Loucy (cell line): ENCODE measurements around the gene LRCH3.

Experiments
- H2AFZ ChIP-seq: fragments of 200-600 bp; sonication (generic); 2 replicates; pipeline ENCODE4 v1.6.0; 2016; ENCODE audit warnings: antibody characterized with exemption, mild to moderate bottlenecking, low read length, moderate library complexity
- H3F3A ChIP-seq: fragments of 200-600 bp; 2 replicates; pipeline ENCODE4 v1.6.0; 2016; ENCODE audit warnings: antibody characterized with exemption, low read depth, mild to moderate bottlenecking
- H3K27me3 ChIP-seq: fragments of 200-600 bp; sonication (generic); 2 replicates; pipeline ENCODE4 v1.6.1; 2014; ENCODE audit warnings: low read length, mild to moderate bottlenecking; ENCODE audit not compliant: insufficient read depth, poor library complexity, severe bottlenecking
- H3K36me3 ChIP-seq: fragments of 200-600 bp; sonication (generic); 2 replicates; pipeline ENCODE4 v1.6.1; 2016; ENCODE audit warnings: low read length; ENCODE audit not compliant: insufficient read depth
- H3K4me1 ChIP-seq: fragments of 200-600 bp; sonication (generic); 2 replicates; pipeline ENCODE4 v1.5.1; 2014; ENCODE audit warnings: low read length, mild to moderate bottlenecking; ENCODE audit not compliant: insufficient read depth, poor library complexity, severe bottlenecking
- H3K4me2 ChIP-seq: fragments of 200-600 bp; sonication (generic); 2 replicates; pipeline ENCODE4 v1.6.0; 2014; ENCODE audit warnings: antibody characterized with exemption, low read length, low read depth, mild to moderate bottlenecking; ENCODE audit not compliant: poor library complexity, severe bottlenecking
- H3K4me3 ChIP-seq: fragments of 200-600 bp; sonication (generic); 2 replicates; pipeline ENCODE4 v1.5.1; 2014; ENCODE audit warnings: low read length, mild to moderate bottlenecking, mixed read lengths; ENCODE audit not compliant: poor library complexity, severe bottlenecking
- H3K79me2 ChIP-seq: fragments of 200-600 bp; sonication (generic); 2 replicates; pipeline ENCODE4 v1.6.1; 2014; ENCODE audit warnings: low read length; ENCODE audit not compliant: insufficient read depth
- H3K9ac ChIP-seq: fragments of 200-600 bp; sonication (generic); 2 replicates; pipeline ENCODE4 v1.6.0; 2014; ENCODE audit warnings: mild to moderate bottlenecking, low read depth, low read length, moderate library complexity; ENCODE audit not compliant: poor library complexity, severe bottlenecking
- H3K9me2 ChIP-seq: fragments of 200-600 bp; sonication (generic); replicated peaks from 2 replicates; pipeline ENCODE4 v1.6.1; 2016; ENCODE audit warnings: low read depth, low read length, mixed read lengths
- H3K9me3 ChIP-seq: fragments of 200-600 bp; sonication (generic); 2 replicates; pipeline ENCODE4 v1.6.1; 2014; ENCODE audit warnings: mild to moderate bottlenecking, antibody characterized with exemption, low read length, low read depth; ENCODE audit not compliant: insufficient read depth
- H4K20me1 ChIP-seq: fragments of 200-600 bp; sonication (generic); 2 replicates; pipeline ENCODE4 v1.6.0; 2014; ENCODE audit warnings: antibody characterized with exemption, low read length, mild to moderate bottlenecking; ENCODE audit not compliant: insufficient read depth, poor library complexity, severe bottlenecking
- CTCF ChIP-seq: fragments of 200-600 bp; sonication (generic); conservative IDR thresholded peaks from 2 replicates; pipeline ENCODE4 v1.5.1; 2014; ENCODE audit warnings: mild to moderate bottlenecking, antibody characterized with exemption, low read length
- EZH2phosphoT487 ChIP-seq: fragments of 200-600 bp; IDR thresholded peaks from 2 replicates; pipeline ENCODE4 v1.6.1; 2018; ENCODE audit warnings: antibody characterized with exemption, mild to moderate bottlenecking, moderate library complexity, borderline replicate concordance

The LRCH3 gene

GRCh38 chr3:197796087-197796486 lies 5.0 kb downstream of the LRCH3 start:
- H3K36me3 ChIP-seq = no peaks in the 10 kb centered on the region
- TF ChIP-seq EZH2phosphoT487 (no peak), CTCF (no peak)
- H3K27me3 ChIP-seq = no peaks in the 10 kb centered on the region
- H3K9me3 ChIP-seq = no peaks in the 10 kb centered on the region
- H3K9me2 ChIP-seq = no peaks in the 10 kb centered on the region
- H3K4me2 ChIP-seq = peak overlapping the region; percentile 30
- H3F3A ChIP-seq = no peaks in the 10 kb centered on the region
- H3K9ac ChIP-seq = no peak overlapping the region
- H3K4me3 ChIP-seq = no peak overlapping the region
- peaks cover 91% of the 10 kb centered on the region for H3K79me2 ChIP-seq
- peaks cover 16% of the 10 kb centered on the region for H4K20me1 ChIP-seq
- peaks cover 52% of the 10 kb centered on the region for H3K4me1 ChIP-seq
- no peak overlapping the region for H2AFZ ChIP-seq

DNA sequence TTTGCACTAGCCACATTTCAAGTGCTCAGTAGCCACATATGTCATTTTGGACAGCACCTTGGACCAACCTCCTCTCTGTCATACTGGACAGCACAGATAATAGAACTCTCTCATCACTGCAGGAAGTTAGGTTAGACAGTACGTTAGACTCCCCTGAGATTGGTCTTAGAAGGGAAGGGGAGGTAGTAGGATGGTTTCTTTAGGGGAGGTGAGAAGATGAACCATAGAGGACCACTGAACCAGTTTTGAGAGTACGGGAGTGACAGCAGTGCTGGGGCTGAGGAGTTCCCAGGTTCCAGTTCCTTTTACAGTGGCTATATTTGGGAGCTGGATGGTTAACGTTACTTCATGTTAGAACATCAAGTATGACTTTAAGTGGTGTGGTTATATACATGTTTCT lies 7.8 kb downstream of the LRCH3 start:
- Histone ChIP-seq H3K9me3 (no peaks in the 10 kb centered on the region), H3K27me3 (no peaks in the 10 kb centered on the region), H3K9ac (no peak overlapping the region), H3K9me2 (no peaks in the 10 kb centered on the region), H3K4me1 (peaks cover 53% of the 10 kb centered on the region), H3F3A (no peaks in the 10 kb centered on the region), H3K79me2 (peaks cover 86% of the 10 kb centered on the region), H3K4me2 (peak overlapping the region; percentile 41), H4K20me1 (peaks cover 26% of the 10 kb centered on the region), H3K36me3 (no peaks in the 10 kb centered on the region), H3K4me3 (no peak overlapping the region), H2AFZ (no peak overlapping the region)
- TF ChIP-seq CTCF (no peak), EZH2phosphoT487 (no peak)

- Histone ChIP-seq H2AFZ (no peak overlapping the region), H3F3A (no peaks in the 10 kb centered on the region), H4K20me1 (peaks cover 26% of the 10 kb centered on the region), H3K9me3 (no peaks in the 10 kb centered on the region), H3K27me3 (no peaks in the 10 kb centered on the region), H3K79me2 (peaks cover 84% of the 10 kb centered on the region), H3K4me1 (peaks cover 40% of the 10 kb centered on the region), H3K4me2 (no peak overlapping the region), H3K4me3 (no peak overlapping the region), H3K9ac (no peak overlapping the region), H3K9me2 (no peaks in the 10 kb centered on the region), H3K36me3 (no peaks in the 10 kb centered on the region)
- TF ChIP-seq CTCF (no peak), EZH2phosphoT487 (no peak)
These were observed 9.3 kb downstream of the LRCH3 start for GRCh38 chr3:197800379-197800778.
